Measurements from ENCODE around the gene ZYG11A. TPM values are rescaled to one million over a fixed set of nuclear protein-coding genes. Genes with fewer than 3 reads are reported as not detected.

ZYG11A gene
- total and polyA plus RNA-seq, 4 donors: 0.38 to 1.8 (median 0.76) TPM

DNA sequence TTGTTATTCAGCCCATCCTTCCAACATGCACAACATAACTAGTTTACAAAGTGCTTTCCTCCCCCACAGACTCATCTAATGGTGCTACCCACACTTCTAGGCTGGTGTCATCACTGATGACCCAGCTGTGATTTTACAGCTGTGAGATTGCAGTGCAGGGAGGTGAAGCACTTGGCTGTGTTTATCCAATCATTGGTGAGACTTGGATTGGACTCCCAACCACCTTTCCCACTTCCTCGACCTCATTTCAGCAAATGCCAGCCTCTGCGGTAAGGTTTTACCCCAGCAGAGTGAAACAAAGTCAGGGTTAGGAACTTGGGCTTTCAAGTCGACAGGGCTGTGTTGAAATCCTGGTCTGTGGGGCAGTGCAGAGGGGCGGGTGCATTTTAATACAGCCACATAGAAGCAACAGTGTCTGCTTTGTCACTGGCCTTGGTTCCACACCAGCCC is 56.9 kb downstream of the ZYG11A start (continued):
- TF ChIP-seq, protein P1, sequence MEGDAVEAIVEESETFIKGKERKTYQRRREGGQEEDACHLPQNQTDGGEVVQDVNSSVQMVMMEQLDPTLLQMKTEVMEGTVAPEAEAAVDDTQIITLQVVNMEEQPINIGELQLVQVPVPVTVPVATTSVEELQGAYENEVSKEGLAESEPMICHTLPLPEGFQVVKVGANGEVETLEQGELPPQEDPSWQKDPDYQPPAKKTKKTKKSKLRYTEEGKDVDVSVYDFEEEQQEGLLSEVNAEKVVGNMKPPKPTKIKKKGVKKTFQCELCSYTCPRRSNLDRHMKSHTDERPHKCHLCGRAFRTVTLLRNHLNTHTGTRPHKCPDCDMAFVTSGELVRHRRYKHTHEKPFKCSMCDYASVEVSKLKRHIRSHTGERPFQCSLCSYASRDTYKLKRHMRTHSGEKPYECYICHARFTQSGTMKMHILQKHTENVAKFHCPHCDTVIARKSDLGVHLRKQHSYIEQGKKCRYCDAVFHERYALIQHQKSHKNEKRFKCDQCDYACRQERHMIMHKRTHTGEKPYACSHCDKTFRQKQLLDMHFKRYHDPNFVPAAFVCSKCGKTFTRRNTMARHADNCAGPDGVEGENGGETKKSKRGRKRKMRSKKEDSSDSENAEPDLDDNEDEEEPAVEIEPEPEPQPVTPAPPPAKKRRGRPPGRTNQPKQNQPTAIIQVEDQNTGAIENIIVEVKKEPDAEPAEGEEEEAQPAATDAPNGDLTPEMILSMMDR (IDR thresholded peaks at IDR 0.05; ENCODE audit: low read depth, low read length, missing input control): no peak
- TF ChIP-seq SP1 (IDR thresholded peaks at IDR 0.05) (peak; percentile 25), GABPA (IDR thresholded peaks at IDR 0.05 in 1 of 2, conservative IDR thresholded peaks at IDR 0.05 in 1 of 2) (no peak), HNF4G (IDR thresholded peaks at IDR 0.05) (no peak), NR2F2 (IDR thresholded peaks at IDR 0.05) (no peak), FOXA2 (IDR thresholded peaks at IDR 0.05) (no peak), RXRA (IDR thresholded peaks at IDR 0.05) (peak in 1 of 2 donors; percentile 26), RAD21 (IDR thresholded peaks at IDR 0.05) (peak in 1 of 2 donors; percentile 42)
- TF ChIP-seq, protein P2, sequence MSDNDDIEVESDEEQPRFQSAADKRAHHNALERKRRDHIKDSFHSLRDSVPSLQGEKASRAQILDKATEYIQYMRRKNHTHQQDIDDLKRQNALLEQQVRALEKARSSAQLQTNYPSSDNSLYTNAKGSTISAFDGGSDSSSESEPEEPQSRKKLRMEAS (IDR thresholded peaks at IDR 0.05): no peak
- TF ChIP-seq, protein P3, sequence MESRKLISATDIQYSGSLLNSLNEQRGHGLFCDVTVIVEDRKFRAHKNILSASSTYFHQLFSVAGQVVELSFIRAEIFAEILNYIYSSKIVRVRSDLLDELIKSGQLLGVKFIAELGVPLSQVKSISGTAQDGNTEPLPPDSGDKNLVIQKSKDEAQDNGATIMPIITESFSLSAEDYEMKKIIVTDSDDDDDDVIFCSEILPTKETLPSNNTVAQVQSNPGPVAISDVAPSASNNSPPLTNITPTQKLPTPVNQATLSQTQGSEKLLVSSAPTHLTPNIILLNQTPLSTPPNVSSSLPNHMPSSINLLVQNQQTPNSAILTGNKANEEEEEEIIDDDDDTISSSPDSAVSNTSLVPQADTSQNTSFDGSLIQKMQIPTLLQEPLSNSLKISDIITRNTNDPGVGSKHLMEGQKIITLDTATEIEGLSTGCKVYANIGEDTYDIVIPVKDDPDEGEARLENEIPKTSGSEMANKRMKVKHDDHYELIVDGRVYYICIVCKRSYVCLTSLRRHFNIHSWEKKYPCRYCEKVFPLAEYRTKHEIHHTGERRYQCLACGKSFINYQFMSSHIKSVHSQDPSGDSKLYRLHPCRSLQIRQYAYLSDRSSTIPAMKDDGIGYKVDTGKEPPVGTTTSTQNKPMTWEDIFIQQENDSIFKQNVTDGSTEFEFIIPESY (IDR thresholded peaks at IDR 0.05): no peak

DNA sequence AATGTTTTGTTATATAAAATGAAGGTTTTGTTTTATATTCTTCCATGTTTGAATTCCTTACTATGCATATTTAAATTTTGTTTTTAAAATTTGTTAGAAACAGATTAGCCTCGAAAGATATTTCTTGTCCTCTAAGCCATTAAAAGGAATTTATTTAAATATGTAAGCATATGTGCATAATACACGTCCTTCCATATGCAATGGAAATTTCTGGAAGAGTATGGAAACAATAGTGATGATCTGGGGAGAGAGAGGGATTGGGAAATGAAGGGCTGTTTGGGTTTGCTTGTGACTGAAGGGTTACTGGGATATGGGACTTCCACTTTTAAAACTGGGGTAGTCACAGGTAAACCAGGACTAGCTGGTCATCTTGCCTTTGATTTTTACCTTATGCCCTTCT is 57.8 kb downstream of the ZYG11A start:
- H3K27ac ChIP-seq (ENCODE audit: low read depth in 1 of 2, low read length in 2 of 2): peak overlapping the region in 1 of 2 donors; percentile 31
- WGBS: 78% methylated on average over 2 of the region's 2 CpGs
- H3K9ac ChIP-seq (ENCODE audit: low read depth in 1 of 2, low read length in 2 of 2): no peak overlapping the region
- H3K4me3 ChIP-seq (ENCODE audit: low read depth in 1 of 3, low read length in 3 of 3): no peak overlapping the region
- no peaks in the 10 kb centered on the region for H3K27me3 ChIP-seq (ENCODE audit: control insufficient read depth in 4 of 4, insufficient read depth in 4 of 4, low read length in 3 of 4)
- TF ChIP-seq, protein P1 (IDR thresholded peaks at IDR 0.05; ENCODE audit: low read depth, low read length, missing input control): no peak
- no peak for TF ChIP-seq SP1 (IDR thresholded peaks at IDR 0.05)
- TF ChIP-seq HNF4G (IDR thresholded peaks at IDR 0.05): no peak
- TF ChIP-seq TAF1 (conservative IDR thresholded peaks at IDR 0.05): no peak
- TF ChIP-seq, protein P4, sequence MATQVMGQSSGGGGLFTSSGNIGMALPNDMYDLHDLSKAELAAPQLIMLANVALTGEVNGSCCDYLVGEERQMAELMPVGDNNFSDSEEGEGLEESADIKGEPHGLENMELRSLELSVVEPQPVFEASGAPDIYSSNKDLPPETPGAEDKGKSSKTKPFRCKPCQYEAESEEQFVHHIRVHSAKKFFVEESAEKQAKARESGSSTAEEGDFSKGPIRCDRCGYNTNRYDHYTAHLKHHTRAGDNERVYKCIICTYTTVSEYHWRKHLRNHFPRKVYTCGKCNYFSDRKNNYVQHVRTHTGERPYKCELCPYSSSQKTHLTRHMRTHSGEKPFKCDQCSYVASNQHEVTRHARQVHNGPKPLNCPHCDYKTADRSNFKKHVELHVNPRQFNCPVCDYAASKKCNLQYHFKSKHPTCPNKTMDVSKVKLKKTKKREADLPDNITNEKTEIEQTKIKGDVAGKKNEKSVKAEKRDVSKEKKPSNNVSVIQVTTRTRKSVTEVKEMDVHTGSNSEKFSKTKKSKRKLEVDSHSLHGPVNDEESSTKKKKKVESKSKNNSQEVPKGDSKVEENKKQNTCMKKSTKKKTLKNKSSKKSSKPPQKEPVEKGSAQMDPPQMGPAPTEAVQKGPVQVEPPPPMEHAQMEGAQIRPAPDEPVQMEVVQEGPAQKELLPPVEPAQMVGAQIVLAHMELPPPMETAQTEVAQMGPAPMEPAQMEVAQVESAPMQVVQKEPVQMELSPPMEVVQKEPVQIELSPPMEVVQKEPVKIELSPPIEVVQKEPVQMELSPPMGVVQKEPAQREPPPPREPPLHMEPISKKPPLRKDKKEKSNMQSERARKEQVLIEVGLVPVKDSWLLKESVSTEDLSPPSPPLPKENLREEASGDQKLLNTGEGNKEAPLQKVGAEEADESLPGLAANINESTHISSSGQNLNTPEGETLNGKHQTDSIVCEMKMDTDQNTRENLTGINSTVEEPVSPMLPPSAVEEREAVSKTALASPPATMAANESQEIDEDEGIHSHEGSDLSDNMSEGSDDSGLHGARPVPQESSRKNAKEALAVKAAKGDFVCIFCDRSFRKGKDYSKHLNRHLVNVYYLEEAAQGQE (IDR thresholded peaks at IDR 0.05): no peak
- no peak for TF ChIP-seq EGR1 (IDR thresholded peaks at IDR 0.05; ENCODE audit: low read depth in 2 of 2)
- TF ChIP-seq GABPA (IDR thresholded peaks at IDR 0.05 in 1 of 2, conservative IDR thresholded peaks at IDR 0.05 in 1 of 2): no peak
- TF ChIP-seq, protein P5, sequence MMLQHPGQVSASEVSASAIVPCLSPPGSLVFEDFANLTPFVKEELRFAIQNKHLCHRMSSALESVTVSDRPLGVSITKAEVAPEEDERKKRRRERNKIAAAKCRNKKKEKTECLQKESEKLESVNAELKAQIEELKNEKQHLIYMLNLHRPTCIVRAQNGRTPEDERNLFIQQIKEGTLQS (IDR thresholded peaks at IDR 0.05): no peak
- TF ChIP-seq NR2F2 (IDR thresholded peaks at IDR 0.05): no peak
- peaks cover 4 to 45% (median 29%) of the 10 kb centered on the region in 4 donors for H3K4me1 ChIP-seq (ENCODE audit: control insufficient read depth in 4 of 4, insufficient read depth in 4 of 4, low read length in 3 of 4)
- no peaks in the 10 kb centered on the region for H3K9me3 ChIP-seq (ENCODE audit: control insufficient read depth in 4 of 4, low read length in 3 of 4)
- DNase-seq (ENCODE audit: low spot score): no peak
- peaks cover 4 to 43% (median 28%) of the 10 kb centered on the region in 4 donors for H3K36me3 ChIP-seq (ENCODE audit: control insufficient read depth in 4 of 4, insufficient read depth in 3 of 4, low read depth in 1 of 4, low read length in 3 of 4)

All from liver (tissue), 9 donors.